ENCODE measurements around the gene KIAA0232. TPM values are rescaled to one million over a fixed set of nuclear protein-coding genes. Genes with fewer than 3 reads are reported as not detected.

The KIAA0232 gene
- polyA plus RNA-seq, 1 donor (not counting 4 experiments of a cell fraction or from before 2014, with no cell fraction given), result 10.0 TPM

DNA sequence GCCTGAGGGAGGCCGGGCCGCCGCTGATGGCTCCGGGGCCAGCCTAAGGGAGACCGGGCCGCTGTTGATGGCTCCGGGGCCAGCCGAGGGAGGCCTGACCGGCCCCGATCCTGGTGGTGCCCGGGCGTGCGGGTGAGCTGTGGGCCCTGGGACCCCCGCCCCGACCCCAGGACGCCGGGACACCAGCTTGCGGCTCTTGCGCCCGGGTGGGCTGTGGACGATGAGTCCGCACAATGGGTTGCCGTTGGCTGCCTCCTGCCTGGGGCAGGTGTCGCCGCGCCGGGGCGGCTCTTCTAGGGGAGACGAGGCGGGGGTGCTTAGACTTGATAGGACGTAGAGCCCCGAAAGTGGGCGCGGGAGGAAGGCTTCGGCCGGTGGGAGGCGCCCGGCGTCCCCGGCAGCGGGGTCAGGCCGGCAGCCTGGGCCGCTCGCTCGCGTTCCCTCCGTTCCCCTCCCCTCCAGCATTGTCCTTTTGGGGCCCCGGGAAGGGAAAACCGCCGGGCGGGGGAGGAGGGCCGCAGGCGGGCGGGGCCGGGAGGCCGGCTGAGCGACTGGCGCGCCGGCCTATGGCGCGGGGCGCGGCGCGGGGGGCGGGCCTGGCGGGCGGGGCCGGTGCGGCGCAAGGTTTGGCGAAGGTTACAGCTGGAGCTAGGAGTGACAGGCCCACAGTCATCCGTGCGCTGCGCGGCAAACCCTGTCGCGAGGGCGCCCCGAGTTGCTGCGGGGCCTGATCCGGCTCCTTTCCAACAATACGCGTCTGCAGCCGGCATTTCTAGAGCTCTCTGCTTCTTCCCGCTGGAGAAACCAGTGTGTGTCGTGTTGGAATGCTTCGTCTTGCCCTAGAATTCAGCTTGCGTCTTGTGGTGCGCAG is 819 bp downstream of the KIAA0232 start:
- dilution Hi-C loops (cut with MboI; ENCODE audit: extremely low pct_ligation_motif_present, low sequenced_read_pairs), result no loop called here
- TF ChIP-seq CTCF (optimal IDR thresholded peaks at IDR 0.05 in 1 of 3, IDR thresholded peaks at IDR 0.05 in 1 of 3, conservative IDR thresholded peaks at IDR 0.05 in 1 of 3; ENCODE audit: extremely low read depth in 1 of 3, insufficient read depth in 2 of 3, low read length in 3 of 3) (peak in 1 of 3 experiments; percentile 27), EZH2 (IDR thresholded peaks at IDR 0.05; ENCODE audit: low read length) (no peak)
- peaks cover 6% of the 10 kb centered on the region for H3K4me1 ChIP-seq (ENCODE audit: control insufficient read depth, extremely low read depth, insufficient read depth, low read length)
- no peaks in the 10 kb centered on the region for H3K27me3 ChIP-seq (ENCODE audit: control insufficient read depth, extremely low read depth, insufficient read depth, low read length)
- peak overlapping the region; percentile 86 to 95 (median 90) for H3K4me3 ChIP-seq (ENCODE audit: control insufficient read depth in 2 of 3, extremely low read depth in 1 of 3, insufficient read depth in 2 of 3, low read depth in 1 of 3, low read length in 3 of 3)
- peaks cover 46% of the 10 kb centered on the region for H3K79me2 ChIP-seq (ENCODE audit: control insufficient read depth, insufficient read depth, low read length)
- H3K9me3 ChIP-seq (ENCODE audit: control insufficient read depth, low read depth, low read length), result no peaks in the 10 kb centered on the region
- H3K9ac ChIP-seq (ENCODE audit: control insufficient read depth, extremely low read depth, insufficient read depth, low read length), result peak overlapping the region; percentile 85
- H4K20me1 ChIP-seq (ENCODE audit: control insufficient read depth, extremely low read depth, insufficient read depth, low read length), result peaks cover 5% of the 10 kb centered on the region
- peak overlapping the region; percentile 95 for H3K4me2 ChIP-seq (ENCODE audit: control insufficient read depth, extremely low read depth, insufficient read depth, low read depth, low read length)
- peaks cover 0 to 3% of the 10 kb centered on the region in 2 experiments for H3K36me3 ChIP-seq (ENCODE audit: control insufficient read depth in 2 of 2, extremely low read depth in 1 of 2, insufficient read depth in 2 of 2, low read length in 2 of 2)
- DNase-seq (ENCODE audit: low read depth, low spot score) (no peak), FAIRE-seq (peak; percentile 69)
- peak overlapping the region; percentile 73 for H3K27ac ChIP-seq (ENCODE audit: control insufficient read depth, insufficient read depth, low read length)
- peak overlapping the region; percentile 35 for H2AFZ ChIP-seq (ENCODE audit: control insufficient read depth, low read length)
- H3K9me1 ChIP-seq (ENCODE audit: control insufficient read depth, extremely low read depth, insufficient read depth, low read length), result peaks cover 2% of the 10 kb centered on the region

DNA sequence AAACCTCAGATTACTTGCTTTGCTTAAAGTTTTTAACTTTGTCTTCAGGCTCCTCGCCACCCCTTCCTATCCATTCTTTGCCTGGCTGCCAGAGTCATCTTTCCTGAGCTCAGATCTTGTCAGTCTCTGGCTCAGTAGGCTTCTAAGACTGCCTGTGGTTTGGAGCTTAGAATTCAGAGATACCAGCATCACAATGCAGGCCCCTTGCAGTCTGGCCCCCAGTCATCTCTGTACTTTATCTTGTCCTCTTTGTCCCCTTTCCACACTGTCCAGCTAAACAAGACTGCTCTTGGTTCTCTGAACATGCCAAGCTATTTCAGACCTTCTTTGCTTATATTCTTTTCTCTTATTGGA is 3.0 kb downstream of the KIAA0232 start:
- H3K9me1 ChIP-seq (ENCODE audit: control insufficient read depth, extremely low read depth, insufficient read depth, low read length), result peaks cover 2% of the 10 kb centered on the region
- H3K9me3 ChIP-seq (ENCODE audit: control insufficient read depth, low read depth, low read length), result no peaks in the 10 kb centered on the region
- H3K36me3 ChIP-seq (ENCODE audit: control insufficient read depth in 2 of 2, extremely low read depth in 1 of 2, insufficient read depth in 2 of 2, low read length in 2 of 2), result peaks cover 0 to 3% of the 10 kb centered on the region in 2 experiments
- dilution Hi-C loops (cut with MboI; ENCODE audit: extremely low pct_ligation_motif_present, low sequenced_read_pairs), result no loop called here
- H3K27ac ChIP-seq (ENCODE audit: control insufficient read depth, insufficient read depth, low read length), result no peak overlapping the region
- H3K27me3 ChIP-seq (ENCODE audit: control insufficient read depth, extremely low read depth, insufficient read depth, low read length), result no peaks in the 10 kb centered on the region
- no peak overlapping the region for H3K4me2 ChIP-seq (ENCODE audit: control insufficient read depth, extremely low read depth, insufficient read depth, low read depth, low read length)
- peaks cover 66% of the 10 kb centered on the region for H3K79me2 ChIP-seq (ENCODE audit: control insufficient read depth, insufficient read depth, low read length)
- peaks cover 6% of the 10 kb centered on the region for H3K4me1 ChIP-seq (ENCODE audit: control insufficient read depth, extremely low read depth, insufficient read depth, low read length)
- no peak overlapping the region for H3K9ac ChIP-seq (ENCODE audit: control insufficient read depth, extremely low read depth, insufficient read depth, low read length)
- no peak for FAIRE-seq
- H4K20me1 ChIP-seq (ENCODE audit: control insufficient read depth, extremely low read depth, insufficient read depth, low read length), result peaks cover 5% of the 10 kb centered on the region
- no peak for DNase-seq (ENCODE audit: low read depth, low spot score)
- no peak overlapping the region for H3K4me3 ChIP-seq (ENCODE audit: control insufficient read depth in 2 of 3, extremely low read depth in 1 of 3, insufficient read depth in 2 of 3, low read depth in 1 of 3, low read length in 3 of 3)
- TF ChIP-seq CTCF (optimal IDR thresholded peaks at IDR 0.05 in 1 of 3, IDR thresholded peaks at IDR 0.05 in 1 of 3, conservative IDR thresholded peaks at IDR 0.05 in 1 of 3; ENCODE audit: extremely low read depth in 1 of 3, insufficient read depth in 2 of 3, low read length in 3 of 3), result no peak
- TF ChIP-seq EZH2 (IDR thresholded peaks at IDR 0.05; ENCODE audit: low read length), result no peak
- H2AFZ ChIP-seq (ENCODE audit: control insufficient read depth, low read length), result no peak overlapping the region

All from keratinocyte (primary cell).